Osteocyte (in vitro differentiated cells): ENCODE measurements around the gene RAP1GDS1. TPM values are rescaled to one million over a fixed set of nuclear protein-coding genes. Genes with fewer than 3 reads are reported as not detected.
"Not testable (repeated sequence)": the region's sequence is repeated elsewhere in the genome, so short reads cannot be mapped to it uniquely, and the experiment has no call there.

Source experiments
- DNase-seq: peaks from one replicate; pipeline ENCODE4 v3.0.0; 2021; ENCODE audit warnings: mixed read lengths; ENCODE audit not compliant: unreplicated experiment; ENCODE audit errors: extremely low spot score
- H3K27ac Mint-ChIP-seq: one replicate; pipeline ENCODE4 v1.8.0; 2021; ENCODE audit warnings: mild to moderate bottlenecking, mixed read lengths; ENCODE audit not compliant: unreplicated experiment
- H3K27me3 Mint-ChIP-seq: one replicate; pipeline ENCODE4 v1.8.0; 2021; ENCODE audit warnings: mixed read lengths; ENCODE audit not compliant: unreplicated experiment
- H3K36me3 Mint-ChIP-seq: one replicate; pipeline ENCODE4 v1.8.0; 2021; ENCODE audit warnings: mixed read lengths; ENCODE audit not compliant: unreplicated experiment
- H3K4me1 Mint-ChIP-seq: one replicate; pipeline ENCODE4 v1.8.0; 2021; ENCODE audit warnings: mixed read lengths; ENCODE audit not compliant: unreplicated experiment
- H3K4me3 Mint-ChIP-seq: one replicate; pipeline ENCODE4 v1.8.0; 2021; ENCODE audit warnings: mild to moderate bottlenecking, moderate library complexity, mixed read lengths; ENCODE audit not compliant: unreplicated experiment
- H3K9me3 Mint-ChIP-seq: one replicate; pipeline ENCODE4 v1.8.0; 2021; ENCODE audit warnings: mixed read lengths; ENCODE audit not compliant: unreplicated experiment
- CTCF ChIP-seq: fragments of 200-600 bp; sonication (generic); IDR thresholded peaks from 2 replicates; pipeline ENCODE4 v1.5.0; 2021; ENCODE audit warnings: antibody characterized with exemption, mild to moderate bottlenecking, moderate library complexity
- total RNA-seq: library from RNA; stranded (reverse); gene quantifications from 2 replicates; pipeline ENCODE4 v1.2.1, GENCODE V29; 2021

Gene RAP1GDS1
- total RNA-seq, 1 donor from 2014 or later, result 47.6 TPM

- Mint-ChIP-seq H3K27ac (no peak overlapping the region), H3K4me3 (no peak overlapping the region), H3K4me1 (peaks cover 7% of the 10 kb centered on the region), H3K9me3 (no peaks in the 10 kb centered on the region), H3K36me3 (peaks cover 11% of the 10 kb centered on the region), H3K27me3 (no peaks in the 10 kb centered on the region)
- DNase-seq, result no peak
- TF ChIP-seq CTCF, result no peak
These were observed 97.6 kb downstream of the RAP1GDS1 start for GRCh38 chr4:98358630-98359248.

- H3K4me3 Mint-ChIP-seq, result no peak overlapping the region
- no peaks in the 10 kb centered on the region for H3K9me3 Mint-ChIP-seq
- TF ChIP-seq CTCF, result no peak
- H3K27ac Mint-ChIP-seq, result no peak overlapping the region
- H3K27me3 Mint-ChIP-seq, result no peaks in the 10 kb centered on the region
- peaks cover 12% of the 10 kb centered on the region for H3K36me3 Mint-ChIP-seq
- H3K4me1 Mint-ChIP-seq, result peaks cover 7% of the 10 kb centered on the region
- no peak for DNase-seq
These were observed 98.5 kb downstream of the RAP1GDS1 start for GRCh38 chr4:98359646-98360045.

GRCh38 chr4:98363431-98363830 lies 102.2 kb downstream of the RAP1GDS1 start:
- Mint-ChIP-seq H3K27ac (no peak overlapping the region), H3K36me3 (peaks cover 32% of the 10 kb centered on the region), H3K9me3 (peaks cover 14% of the 10 kb centered on the region), H3K4me3 (no peak overlapping the region), H3K27me3 (no peaks in the 10 kb centered on the region), H3K4me1 (no peaks in the 10 kb centered on the region)
- no peak for DNase-seq
- no peak for TF ChIP-seq CTCF

- H3K9me3 Mint-ChIP-seq, result peaks cover 23% of the 10 kb centered on the region
- H3K36me3 Mint-ChIP-seq, result peaks cover 41% of the 10 kb centered on the region
- not testable (repeated sequence) for H3K27ac Mint-ChIP-seq, DNase-seq, H3K4me3 Mint-ChIP-seq, H3K27me3 Mint-ChIP-seq, H3K4me1 Mint-ChIP-seq
These were observed 105.1 kb downstream of the RAP1GDS1 start for GRCh38 chr4:98366275-98366674.

- H3K27me3 Mint-ChIP-seq, H3K27ac Mint-ChIP-seq, H3K4me1 Mint-ChIP-seq, DNase-seq, H3K4me3 Mint-ChIP-seq: not testable (repeated sequence)
- Mint-ChIP-seq H3K36me3 (peaks cover 38% of the 10 kb centered on the region), H3K9me3 (peaks cover 23% of the 10 kb centered on the region)
These were observed 106.8 kb downstream of the RAP1GDS1 start for GRCh38 chr4:98368000-98368399.

- Mint-ChIP-seq H3K4me1 (no peaks in the 10 kb centered on the region), H3K36me3 (peaks cover 38% of the 10 kb centered on the region), H3K27me3 (no peaks in the 10 kb centered on the region), H3K4me3 (no peak overlapping the region), H3K9me3 (peaks cover 23% of the 10 kb centered on the region), H3K27ac (no peak overlapping the region)
- TF ChIP-seq CTCF, result no peak
- DNase-seq, result no peak
These were observed 108.1 kb downstream of the RAP1GDS1 start for GRCh38 chr4:98369322-98369721.
